Measurements from ENCODE around the gene EML4.

DNA sequence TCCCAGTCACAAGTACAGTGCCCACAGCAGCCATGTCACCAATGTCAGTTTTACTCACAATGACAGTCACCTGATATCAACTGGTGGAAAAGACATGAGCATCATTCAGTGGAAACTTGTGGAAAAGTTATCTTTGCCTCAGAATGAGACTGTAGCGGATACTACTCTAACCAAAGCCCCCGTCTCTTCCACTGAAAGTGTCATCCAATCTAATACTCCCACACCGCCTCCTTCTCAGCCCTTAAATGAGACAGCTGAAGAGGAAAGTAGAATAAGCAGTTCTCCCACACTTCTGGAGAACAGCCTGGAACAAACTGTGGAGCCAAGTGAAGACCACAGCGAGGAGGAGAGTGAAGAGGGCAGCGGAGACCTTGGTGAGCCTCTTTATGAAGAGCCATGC is 160.6 kb downstream of the EML4 start:
- TF ChIP-seq, protein P1, sequence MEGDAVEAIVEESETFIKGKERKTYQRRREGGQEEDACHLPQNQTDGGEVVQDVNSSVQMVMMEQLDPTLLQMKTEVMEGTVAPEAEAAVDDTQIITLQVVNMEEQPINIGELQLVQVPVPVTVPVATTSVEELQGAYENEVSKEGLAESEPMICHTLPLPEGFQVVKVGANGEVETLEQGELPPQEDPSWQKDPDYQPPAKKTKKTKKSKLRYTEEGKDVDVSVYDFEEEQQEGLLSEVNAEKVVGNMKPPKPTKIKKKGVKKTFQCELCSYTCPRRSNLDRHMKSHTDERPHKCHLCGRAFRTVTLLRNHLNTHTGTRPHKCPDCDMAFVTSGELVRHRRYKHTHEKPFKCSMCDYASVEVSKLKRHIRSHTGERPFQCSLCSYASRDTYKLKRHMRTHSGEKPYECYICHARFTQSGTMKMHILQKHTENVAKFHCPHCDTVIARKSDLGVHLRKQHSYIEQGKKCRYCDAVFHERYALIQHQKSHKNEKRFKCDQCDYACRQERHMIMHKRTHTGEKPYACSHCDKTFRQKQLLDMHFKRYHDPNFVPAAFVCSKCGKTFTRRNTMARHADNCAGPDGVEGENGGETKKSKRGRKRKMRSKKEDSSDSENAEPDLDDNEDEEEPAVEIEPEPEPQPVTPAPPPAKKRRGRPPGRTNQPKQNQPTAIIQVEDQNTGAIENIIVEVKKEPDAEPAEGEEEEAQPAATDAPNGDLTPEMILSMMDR (IDR thresholded peaks at IDR 0.05 in 8 of 11, conservative IDR thresholded peaks at IDR 0.05 in 3 of 11), result no peak
- TF ChIP-seq POLR2AphosphoS5 (IDR thresholded peaks at IDR 0.05), result no peak

Data from spleen (tissue), 7 donors.